GM19328 (cell line): Measurements from ENCODE around the gene TMF1.

ENCODE experiments used
- ATAC-seq: cut with Tn5 transposase; IDR thresholded peaks from one replicate; pipeline ENCODE4 v1.9.1; 2021; ENCODE audit warnings: mild to moderate bottlenecking, moderate library complexity; ENCODE audit not compliant: unreplicated experiment

Gene TMF1

GRCh38 chr3:69051756-69052471 lies at the start of gene TMF1:
Gene TMF1, minus strand, starts transcription at chr3:69052333. Its CDS starts 247 bp downstream, at chr3:69052086.
- ATAC-seq: peak; percentile 95

- ATAC-seq: no peak
Measured at GRCh38 chr3:69099576-69099975, 47.4 kb upstream of the TMF1 start.

- ATAC-seq: no peak
Measured at GRCh38 chr3:69097407-69098086, 45.4 kb upstream of the TMF1 start.

GRCh38 chr3:69096299-69096698 lies 44.2 kb upstream of the TMF1 start:
- ATAC-seq: no peak

GRCh38 chr3:69095636-69096035 lies 43.5 kb upstream of the TMF1 start:
- ATAC-seq: no peak

- no peak for ATAC-seq
Measured at GRCh38 chr3:69094467-69095205, 42.5 kb upstream of the TMF1 start.

GRCh38 chr3:69092030-69092516 lies 39.9 kb upstream of the TMF1 start:
- peak; percentile 63 for ATAC-seq

GRCh38 chr3:69091389-69092029 lies 39.4 kb upstream of the TMF1 start:
- ATAC-seq: no peak

GRCh38 chr3:69090021-69090420 lies 37.9 kb upstream of the TMF1 start:
- ATAC-seq: no peak

- no peak for ATAC-seq
Measured at GRCh38 chr3:69088063-69088462, 35.9 kb upstream of the TMF1 start.

GRCh38 chr3:69087030-69087791 lies 35.1 kb upstream of the TMF1 start:
- ATAC-seq: no peak

GRCh38 chr3:69085833-69086722 lies 33.9 kb upstream of the TMF1 start:
- ATAC-seq: no peak

GRCh38 chr3:69085168-69085832 lies 33.2 kb upstream of the TMF1 start:
- peak; percentile 0 for ATAC-seq

GRCh38 chr3:69084326-69085167 lies 32.4 kb upstream of the TMF1 start, which contains the start of gene ARL6IP5:
Gene ARL6IP5, plus strand, starts transcription at chr3:69084937. Its CDS starts 111 bp downstream, at chr3:69085048.
- ATAC-seq: peak; percentile 48

GRCh38 chr3:69082805-69083204 lies 30.7 kb upstream of the TMF1 start:
- peak; percentile 44 for ATAC-seq

- ATAC-seq: no peak
Measured at GRCh38 chr3:69082361-69082760, 30.2 kb upstream of the TMF1 start.

GRCh38 chr3:69081583-69082262 lies 29.6 kb upstream of the TMF1 start:
- ATAC-seq: no peak
